SU-DHL-6 (cell line): Measurements from ENCODE around the gene AHCY.

Experiments
- CTCF ChIP-seq: fragments of 200-600 bp; sonication (generic); IDR thresholded peaks from one replicate; pipeline ENCODE4 v1.5.1; 2017; ENCODE audit warnings: antibody characterized with exemption, mild to moderate bottlenecking, low read length, moderate library complexity; ENCODE audit not compliant: insufficient read depth, poor library complexity, severe bottlenecking
- EZH2phosphoT487 ChIP-seq: fragments of 200-600 bp; sonication (generic), shearing (Covaris generic); conservative IDR thresholded peaks from 2 replicates; pipeline ENCODE4 v1.6.1; 2018; ENCODE audit warnings: mild to moderate bottlenecking, antibody characterized with exemption, low read length, moderate library complexity, mixed read lengths

- TF ChIP-seq CTCF = no peak
- no peak for TF ChIP-seq EZH2phosphoT487
These were observed 51.5 kb downstream of the AHCY start for GRCh38 chr20:34251619-34252018.
